Transverse colon (tissue), 4 donors: ENCODE data around the gene MAN1C1.

Experiments
- POLR2A ChIP-seq: fragments of 450-650 bp; IDR thresholded peaks from one replicate; pipeline ENCODE4 v1.6.1; 2016; ENCODE audit warnings: antibody characterized with exemption, mild to moderate bottlenecking, moderate library complexity
- POLR2AphosphoS5 ChIP-seq, 3 donors: sonication (generic); formaldehyde crosslinking; IDR thresholded peaks; one replicate each; pipeline ENCODE4 v1.6.1; 2016; ENCODE audit warnings: antibody characterized with exemption in 3 of 3
- TF ChIP-seq, protein P1 (sequence below), 5 experiments: fragments of 200-600 bp in 3 of 5; fragments of 450-650 bp in 2 of 5; sonication (generic) in 3 of 5; IDR thresholded peaks; 1 replicate in 2 of 5; 2 replicates in 3 of 5; pipeline ENCODE4 v1.5.1; 2016 to 2017; ENCODE audit warnings: antibody characterized with exemption in 5 of 5, inconsistent platforms in 3 of 5, mild to moderate bottlenecking in 2 of 5, moderate library complexity in 1 of 5

DNA sequence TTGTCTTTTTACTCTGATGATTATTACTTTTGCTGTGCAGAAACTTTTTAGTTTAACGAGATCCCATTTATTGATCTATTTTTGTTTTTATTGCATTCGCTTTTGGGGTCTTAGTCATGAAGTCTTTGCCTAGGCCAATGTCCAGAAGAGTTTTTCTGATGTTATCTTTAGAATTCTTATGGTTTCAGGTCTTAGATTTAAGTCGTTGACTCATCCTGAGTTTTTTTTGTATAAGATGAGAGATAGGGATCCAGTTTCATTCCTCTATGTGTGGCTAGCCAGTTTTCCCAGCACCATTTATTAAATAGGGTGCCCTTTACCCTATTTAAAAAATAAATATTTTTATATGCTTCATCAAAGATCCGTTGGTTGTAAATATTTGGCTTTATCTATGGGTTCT, 13.2 kb downstream of the MAN1C1 start:
- TF ChIP-seq, protein P1, sequence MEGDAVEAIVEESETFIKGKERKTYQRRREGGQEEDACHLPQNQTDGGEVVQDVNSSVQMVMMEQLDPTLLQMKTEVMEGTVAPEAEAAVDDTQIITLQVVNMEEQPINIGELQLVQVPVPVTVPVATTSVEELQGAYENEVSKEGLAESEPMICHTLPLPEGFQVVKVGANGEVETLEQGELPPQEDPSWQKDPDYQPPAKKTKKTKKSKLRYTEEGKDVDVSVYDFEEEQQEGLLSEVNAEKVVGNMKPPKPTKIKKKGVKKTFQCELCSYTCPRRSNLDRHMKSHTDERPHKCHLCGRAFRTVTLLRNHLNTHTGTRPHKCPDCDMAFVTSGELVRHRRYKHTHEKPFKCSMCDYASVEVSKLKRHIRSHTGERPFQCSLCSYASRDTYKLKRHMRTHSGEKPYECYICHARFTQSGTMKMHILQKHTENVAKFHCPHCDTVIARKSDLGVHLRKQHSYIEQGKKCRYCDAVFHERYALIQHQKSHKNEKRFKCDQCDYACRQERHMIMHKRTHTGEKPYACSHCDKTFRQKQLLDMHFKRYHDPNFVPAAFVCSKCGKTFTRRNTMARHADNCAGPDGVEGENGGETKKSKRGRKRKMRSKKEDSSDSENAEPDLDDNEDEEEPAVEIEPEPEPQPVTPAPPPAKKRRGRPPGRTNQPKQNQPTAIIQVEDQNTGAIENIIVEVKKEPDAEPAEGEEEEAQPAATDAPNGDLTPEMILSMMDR (IDR thresholded peaks at IDR 0.05) = no peak
- TF ChIP-seq POLR2A (no peak), POLR2AphosphoS5 (IDR thresholded peaks at IDR 0.05) (no peak)
